Measurements from ENCODE around the gene RPL31. TPM values are rescaled to one million over a fixed set of nuclear protein-coding genes. Genes with fewer than 3 reads are reported as not detected.

Gene RPL31
- total and polyA plus RNA-seq, 5 donors: 822 to 3,971 (median 937) TPM

DNA sequence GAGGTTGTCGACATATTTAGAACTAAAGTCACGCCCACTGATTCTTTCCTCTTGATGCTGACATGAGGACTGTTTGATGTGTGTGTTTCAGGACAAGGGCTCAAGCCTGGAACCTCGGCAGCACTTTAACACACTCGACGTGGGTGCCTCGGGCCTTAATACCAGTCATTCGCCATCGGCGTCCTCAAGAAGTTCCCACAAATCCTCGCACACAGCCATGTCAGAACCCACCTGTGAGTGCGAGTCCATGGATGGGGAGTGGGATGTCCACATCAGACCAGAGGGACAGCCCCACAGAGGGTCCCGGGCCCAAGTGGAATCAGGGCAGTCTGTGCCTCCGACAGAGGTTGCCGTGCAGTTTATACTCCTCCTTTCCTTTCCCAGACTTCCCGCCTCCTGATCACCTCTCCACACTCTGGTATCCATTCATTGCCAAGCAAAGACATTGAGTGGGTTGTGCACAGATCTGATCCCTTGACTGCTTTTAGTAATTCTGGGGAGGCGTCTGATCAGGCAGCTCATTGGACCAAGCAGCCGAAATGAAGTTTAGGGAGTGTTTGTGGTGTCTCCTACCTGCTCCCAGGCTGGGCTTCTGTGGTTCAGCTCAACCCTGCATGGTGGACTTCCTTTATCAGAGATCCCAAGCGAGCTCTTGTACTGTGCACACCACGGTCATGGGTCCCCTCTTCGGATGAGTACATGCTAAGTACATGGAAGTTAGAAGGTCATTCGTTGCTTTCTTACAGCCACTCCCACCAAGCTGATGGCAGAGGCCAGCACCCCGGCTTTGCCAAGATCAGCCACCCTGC is 27.2 kb upstream of the RPL31 start:
- no peak overlapping the region for H3K27ac ChIP-seq (ENCODE audit: low read length)
- H3K4me3 ChIP-seq (ENCODE audit: low read length): no peak overlapping the region
- no peaks in the 10 kb centered on the region for H3K4me1 ChIP-seq (ENCODE audit: control insufficient read depth, insufficient read depth, low read length)
- no peaks in the 10 kb centered on the region for H3K9me3 ChIP-seq (ENCODE audit: control insufficient read depth, low read length)
- intact Hi-C loops (cut with DNase I): no loop called here
- H3K27me3 ChIP-seq (ENCODE audit: control insufficient read depth, insufficient read depth): no peaks in the 10 kb centered on the region
- DNase-seq: peak in 1 of 3 donors; percentile 39
- ATAC-seq: no peak
- WGBS: 90% methylated on average over 22 of the region's 22 CpGs

GRCh38 chr2:100975521-100975785 is 26.6 kb upstream of the RPL31 start:
- intact Hi-C loops (cut with DNase I): no loop called here
- Histone ChIP-seq H3K4me3 (ENCODE audit: low read length) (no peak overlapping the region), H3K4me1 (ENCODE audit: control insufficient read depth, insufficient read depth, low read length) (no peaks in the 10 kb centered on the region), H3K27ac (ENCODE audit: low read length) (no peak overlapping the region), H3K9me3 (ENCODE audit: control insufficient read depth, low read length) (no peaks in the 10 kb centered on the region), H3K27me3 (ENCODE audit: control insufficient read depth, insufficient read depth) (no peaks in the 10 kb centered on the region)
- WGBS: 93% methylated on average over 7 of the region's 7 CpGs
- no peak for ATAC-seq
- no peak for DNase-seq

DNA sequence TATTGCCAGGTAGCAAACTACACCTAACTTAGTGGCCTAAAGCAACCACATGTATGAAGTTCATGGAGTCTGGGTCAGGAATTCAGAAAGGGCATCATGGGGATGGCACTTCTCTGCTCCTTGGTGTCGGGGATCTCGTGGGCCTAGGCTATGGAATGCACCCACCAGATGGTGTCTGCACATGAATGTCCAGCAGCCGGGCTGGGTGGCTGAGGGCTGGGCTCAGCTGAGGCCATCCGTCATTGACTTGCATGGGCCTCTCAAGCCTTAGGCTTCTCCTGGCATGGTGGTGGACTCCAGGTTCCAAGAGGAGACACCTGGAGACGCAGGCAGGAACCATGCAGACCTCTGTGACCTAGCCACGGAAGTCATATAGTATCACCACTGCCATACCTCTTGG is 26.0 kb upstream of the RPL31 start:
- no peaks in the 10 kb centered on the region for H3K9me3 ChIP-seq (ENCODE audit: control insufficient read depth, low read length)
- H3K27ac ChIP-seq (ENCODE audit: low read length): no peak overlapping the region
- no peak overlapping the region for H3K4me3 ChIP-seq (ENCODE audit: low read length)
- peak in 1 of 3 donors; percentile 33 for DNase-seq
- 84% methylated on average over 6 of the region's 6 CpGs for WGBS
- ATAC-seq: no peak
- intact Hi-C loops (cut with DNase I): no loop called here
- no peaks in the 10 kb centered on the region for H3K27me3 ChIP-seq (ENCODE audit: control insufficient read depth, insufficient read depth)
- no peaks in the 10 kb centered on the region for H3K4me1 ChIP-seq (ENCODE audit: control insufficient read depth, insufficient read depth, low read length)

DNA sequence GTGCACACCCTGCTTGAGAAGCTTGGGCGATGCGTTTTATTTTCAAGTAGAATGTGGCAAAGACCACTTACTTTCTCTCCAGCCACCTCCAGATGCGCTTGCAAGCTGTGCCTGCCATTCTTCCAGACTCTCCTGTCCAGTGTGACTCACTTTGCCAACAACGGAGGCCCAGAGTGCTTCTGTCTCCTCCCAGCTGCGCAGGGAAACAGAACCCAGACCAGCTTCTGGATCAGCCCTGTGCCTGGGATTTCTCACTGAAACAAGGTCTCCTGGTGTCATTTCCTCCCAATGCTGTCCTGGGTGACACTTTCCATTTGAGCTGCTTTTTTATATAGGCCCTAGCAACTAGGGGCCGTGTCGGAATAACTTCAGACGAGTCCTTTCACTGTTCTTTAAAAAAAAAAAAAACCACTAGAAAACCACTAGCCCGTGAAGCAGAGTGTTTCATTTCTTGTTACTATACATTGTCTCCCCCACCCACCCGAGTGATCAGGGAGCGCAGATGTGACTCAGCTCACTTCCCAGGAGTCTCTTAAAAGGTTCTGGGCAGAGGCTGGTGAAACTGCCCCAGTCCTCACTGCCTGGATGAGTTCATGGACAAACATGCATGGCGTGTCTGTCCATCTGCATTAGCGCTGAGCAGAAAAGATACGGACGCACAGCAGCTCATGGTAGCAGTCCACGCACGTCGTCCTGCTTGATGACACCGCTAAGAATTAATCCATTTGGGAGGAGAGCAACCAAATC is 25.3 kb upstream of the RPL31 start:
- H3K4me1 ChIP-seq (ENCODE audit: control insufficient read depth, insufficient read depth, low read length): no peaks in the 10 kb centered on the region
- 87% methylated on average over 19 of the region's 19 CpGs for WGBS
- DNase-seq: no peak
- no peaks in the 10 kb centered on the region for H3K9me3 ChIP-seq (ENCODE audit: control insufficient read depth, low read length)
- ATAC-seq: no peak
- intact Hi-C loops (cut with DNase I): no loop called here
- no peak overlapping the region for H3K27ac ChIP-seq (ENCODE audit: low read length)
- no peak overlapping the region for H3K4me3 ChIP-seq (ENCODE audit: low read length)
- H3K27me3 ChIP-seq (ENCODE audit: control insufficient read depth, insufficient read depth): no peaks in the 10 kb centered on the region

GRCh38 chr2:100977511-100977910 is 24.6 kb upstream of the RPL31 start:
- no peak overlapping the region for H3K27ac ChIP-seq (ENCODE audit: low read length)
- H3K4me1 ChIP-seq (ENCODE audit: control insufficient read depth, insufficient read depth, low read length): peaks cover 3% of the 10 kb centered on the region
- DNase-seq (no peak), ATAC-seq (no peak)
- no peaks in the 10 kb centered on the region for H3K9me3 ChIP-seq (ENCODE audit: control insufficient read depth, low read length)
- H3K4me3 ChIP-seq (ENCODE audit: low read length): no peak overlapping the region
- intact Hi-C loops (cut with DNase I): no loop called here
- H3K27me3 ChIP-seq (ENCODE audit: control insufficient read depth, insufficient read depth): no peaks in the 10 kb centered on the region
- WGBS: 91% methylated on average over 12 of the region's 12 CpGs

DNA sequence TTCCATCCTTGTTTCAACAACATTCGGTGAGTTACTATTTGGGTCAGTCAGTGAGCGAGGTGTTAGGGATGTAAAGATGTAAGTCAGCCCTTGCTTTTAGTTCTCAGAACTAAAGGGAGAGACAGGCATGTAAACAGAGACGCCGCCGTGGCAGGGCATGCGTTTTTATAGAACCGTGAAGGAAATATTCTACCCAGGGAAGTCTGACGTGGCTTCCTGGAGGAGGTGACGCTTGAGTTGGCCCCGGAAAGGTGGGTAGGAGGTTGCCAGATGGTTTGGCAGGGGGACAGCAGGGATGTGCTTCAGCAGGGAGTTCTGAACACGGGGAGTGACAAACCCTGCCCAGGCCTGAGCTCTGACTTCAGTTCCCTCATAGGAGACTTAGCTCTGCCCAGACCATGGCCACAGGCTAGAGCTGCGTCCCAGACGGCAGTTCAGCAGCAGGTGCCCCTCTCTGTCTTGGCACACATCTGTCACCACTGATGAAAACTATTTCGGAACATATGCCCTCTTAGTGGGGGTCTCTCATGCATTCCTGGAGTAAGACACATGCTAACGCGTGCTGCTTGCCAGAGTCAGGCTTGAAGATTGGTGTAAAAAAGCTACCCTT is 23.4 kb upstream of the RPL31 start:
- no peak overlapping the region for H3K4me3 ChIP-seq (ENCODE audit: low read length)
- H3K9me3 ChIP-seq (ENCODE audit: control insufficient read depth, low read length): no peaks in the 10 kb centered on the region
- WGBS: 75% methylated on average over 16 of the region's 16 CpGs
- peaks cover 4% of the 10 kb centered on the region for H3K4me1 ChIP-seq (ENCODE audit: control insufficient read depth, insufficient read depth, low read length)
- H3K27me3 ChIP-seq (ENCODE audit: control insufficient read depth, insufficient read depth): no peaks in the 10 kb centered on the region
- ATAC-seq: peak in 1 of 2 donors; percentile 58
- H3K27ac ChIP-seq (ENCODE audit: low read length): no peak overlapping the region
- peak; percentile 50 to 62 (median 53) for DNase-seq
- intact Hi-C loops (cut with DNase I): no loop called here

DNA sequence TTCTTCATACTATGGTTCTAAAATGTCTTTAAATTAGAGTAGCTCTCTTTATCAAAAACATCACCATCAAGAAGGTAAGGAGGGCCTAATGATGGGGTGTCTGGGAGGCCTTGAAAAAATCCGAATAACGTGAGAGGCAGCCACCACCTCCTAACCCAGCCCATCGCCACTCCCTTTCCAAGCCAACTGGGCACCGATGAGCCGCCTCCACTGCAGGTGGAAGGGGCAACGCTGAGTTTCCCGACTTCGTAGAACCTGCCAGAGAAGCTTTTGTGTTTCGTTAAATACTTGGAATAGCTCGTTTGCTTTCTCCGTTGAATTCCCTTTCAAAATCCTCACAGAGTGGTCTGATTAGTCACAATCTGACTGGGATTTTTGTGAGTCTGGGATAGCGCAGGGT is 22.0 kb upstream of the RPL31 start:
- Histone ChIP-seq H3K4me1 (ENCODE audit: control insufficient read depth, insufficient read depth, low read length) (peaks cover 4% of the 10 kb centered on the region), H3K27ac (ENCODE audit: low read length) (no peak overlapping the region), H3K4me3 (ENCODE audit: low read length) (no peak overlapping the region), H3K27me3 (ENCODE audit: control insufficient read depth, insufficient read depth) (no peaks in the 10 kb centered on the region), H3K9me3 (ENCODE audit: control insufficient read depth, low read length) (no peaks in the 10 kb centered on the region)
- 91% methylated on average over 12 of the region's 12 CpGs for WGBS
- DNase-seq: no peak
- intact Hi-C loops (cut with DNase I): loop anchor here in 2 of 4 donors (5.0 to 10.0 kb wide), 2 partner anchors 165 to 373 kb away; no protein-coding TSS in a partner anchor
- no peak for ATAC-seq

DNA sequence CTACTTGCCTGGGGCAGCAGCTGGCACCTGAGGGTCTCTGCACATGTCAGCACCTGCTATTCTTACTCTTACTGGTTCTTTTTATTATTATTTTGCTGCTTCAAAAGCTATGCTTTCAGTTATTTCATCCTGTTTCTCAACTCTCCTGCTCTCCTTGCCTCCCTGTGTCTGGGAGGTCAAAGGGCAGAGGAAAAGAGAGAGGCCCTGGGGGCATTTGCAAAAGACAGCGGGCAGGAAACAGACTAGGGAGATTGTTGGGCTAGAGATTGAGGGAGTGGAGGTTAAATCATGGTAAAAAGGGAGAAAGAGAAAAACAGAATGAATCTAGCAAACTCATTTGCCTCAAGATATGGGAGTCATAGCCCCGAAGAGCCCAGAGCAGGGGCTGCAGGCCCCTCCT is 21.1 kb upstream of the RPL31 start:
- DNase-seq: no peak
- Histone ChIP-seq H3K4me1 (ENCODE audit: control insufficient read depth, insufficient read depth, low read length) (peaks cover 4% of the 10 kb centered on the region), H3K9me3 (ENCODE audit: control insufficient read depth, low read length) (no peaks in the 10 kb centered on the region), H3K27ac (ENCODE audit: low read length) (no peak overlapping the region), H3K27me3 (ENCODE audit: control insufficient read depth, insufficient read depth) (no peaks in the 10 kb centered on the region), H3K4me3 (ENCODE audit: low read length) (no peak overlapping the region)
- intact Hi-C loops (cut with DNase I): loop anchor here in 2 of 4 donors (5.0 to 10.0 kb wide), 2 partner anchors 166 to 374 kb away; no protein-coding TSS in a partner anchor
- ATAC-seq: no peak
- WGBS: 74% methylated on average over 2 of the region's 2 CpGs

- intact Hi-C loops (cut with DNase I): loop anchor here in 2 of 4 donors (5.0 to 10.0 kb wide), 2 partner anchors 168 to 375 kb away; no protein-coding TSS in a partner anchor
- DNase-seq (peak in 1 of 3 donors; percentile 30), ATAC-seq (no peak)
- no peak overlapping the region for H3K4me3 ChIP-seq (ENCODE audit: low read length)
- no peaks in the 10 kb centered on the region for H3K27me3 ChIP-seq (ENCODE audit: control insufficient read depth, insufficient read depth)
- H3K27ac ChIP-seq (ENCODE audit: low read length): no peak overlapping the region
- 57% methylated on average over 8 of the region's 8 CpGs for WGBS
- H3K9me3 ChIP-seq (ENCODE audit: control insufficient read depth, low read length): no peaks in the 10 kb centered on the region
- H3K4me1 ChIP-seq (ENCODE audit: control insufficient read depth, insufficient read depth, low read length): peaks cover 4% of the 10 kb centered on the region
These were observed 19.6 kb upstream of the RPL31 start for GRCh38 chr2:100982431-100982861.

- Histone ChIP-seq H3K27me3 (ENCODE audit: control insufficient read depth, insufficient read depth) (no peaks in the 10 kb centered on the region), H3K4me3 (ENCODE audit: low read length) (no peak overlapping the region), H3K4me1 (ENCODE audit: control insufficient read depth, insufficient read depth, low read length) (peaks cover 4% of the 10 kb centered on the region), H3K27ac (ENCODE audit: low read length) (no peak overlapping the region), H3K9me3 (ENCODE audit: control insufficient read depth, low read length) (no peaks in the 10 kb centered on the region)
- 91% methylated on average over 12 of the region's 12 CpGs for WGBS
- DNase-seq: peak in 2 of 3 donors; percentile 37 to 47
- intact Hi-C loops (cut with DNase I): loop anchor here in 2 of 4 donors (5.0 to 10.0 kb wide), 2 partner anchors 168 to 376 kb away; no protein-coding TSS in a partner anchor
- ATAC-seq: peak in 1 of 2 donors; percentile 5
These were observed 18.9 kb upstream of the RPL31 start for GRCh38 chr2:100983201-100983600.
